Endothelial cell of umbilical vein (primary cell): ENCODE data around the gene GLUD2. TPM values are rescaled to one million over a fixed set of nuclear protein-coding genes. Genes with fewer than 3 reads are reported as not detected.

Source experiments
- BruUV-seq: library from RNA; stranded (reverse); fragments of 400-500 nt; replicated peaks from 2 replicates; lab custom pipeline; 2021; lab: Mats Ljungman, UMichigan
- CTCF ChIA-PET: fragments of 300-600, 350-600 bp; sonication (Branson Sonifier 250); formaldehyde crosslinking; loops from one replicate; lab custom pipeline; 2021; ENCODE audit warnings: antibody characterized with exemption, inconsistent platforms; lab: Charles Lee
- POLR2A ChIA-PET: fragments of 300-600, 350-600 bp; sonication (Branson Sonifier 250); formaldehyde crosslinking; loops from one replicate; lab custom pipeline; 2021; ENCODE audit warnings: antibody characterized with exemption, inconsistent platforms; lab: Charles Lee
- DNase-seq: peaks from one replicate; pipeline ENCODE4 v3.0.0-alpha.2; 2011; ENCODE audit warnings: low read depth, low spot score
- FAIRE-seq: peaks from 2 replicates; lab custom pipeline; 2011; peaks lifted over from hg19 to GRCh38; lab: Jason Lieb, UNC
- H2AFZ ChIP-seq: 2 replicates; pipeline ENCODE4 v1.6.0; 2012; ENCODE audit warnings: low read depth, low read length, control low read depth, inconsistent platforms
- H3K27ac ChIP-seq: 2 replicates; pipeline ENCODE4 v1.5.1; 2011; ENCODE audit warnings: low read depth, mild to moderate bottlenecking, control low read depth, low read length, moderate library complexity; ENCODE audit not compliant: insufficient read depth
- H3K27me3 ChIP-seq, 2 experiments: 2 replicates each; pipeline versions ENCODE4 v1.6.0 to v1.6.1; 2011; ENCODE audit warnings: low read length in 2 of 2, mixed read lengths in 1 of 2; ENCODE audit not compliant: control insufficient read depth in 2 of 2, insufficient read depth in 2 of 2
- H3K36me3 ChIP-seq, 2 experiments: 2 replicates in 1 of 2; 3 replicates in 1 of 2; pipeline ENCODE4 v1.5.1; 2011; ENCODE audit warnings: low read length in 2 of 2, mild to moderate bottlenecking in 1 of 2, moderate library complexity in 1 of 2; ENCODE audit not compliant: control insufficient read depth in 2 of 2, insufficient read depth in 2 of 2; ENCODE audit errors: extremely low read depth in 1 of 2
- H3K4me1 ChIP-seq: 3 replicates; pipeline ENCODE4 v1.5.1; 2011; ENCODE audit warnings: mild to moderate bottlenecking, low read length; ENCODE audit not compliant: control insufficient read depth, insufficient read depth; ENCODE audit errors: extremely low read depth
- H3K4me2 ChIP-seq: 2 replicates; pipeline ENCODE4 v1.6.1; 2011; ENCODE audit warnings: low read length, control low read depth, mixed read lengths; ENCODE audit not compliant: insufficient read depth
- H3K4me3 ChIP-seq, 3 experiments: fragments of 200-600 bp in 1 of 3; sonication (generic), shearing (Covaris generic) in 1 of 3; replicated peaks in 1 of 3; 2 replicates each; pipeline ENCODE4 v1.5.1; 2011 to 2016; ENCODE audit warnings: control low read depth in 3 of 3, low read length in 3 of 3, mild to moderate bottlenecking in 2 of 3, inconsistent platforms in 1 of 3, low read depth in 1 of 3, moderate library complexity in 1 of 3; ENCODE audit not compliant: insufficient read depth in 1 of 3
- H3K79me2 ChIP-seq: 2 replicates; pipeline ENCODE4 v1.6.0; 2012; ENCODE audit warnings: low read length, inconsistent platforms; ENCODE audit not compliant: control insufficient read depth, insufficient read depth
- H3K9ac ChIP-seq: replicated peaks from 2 replicates; pipeline ENCODE3; 2011; ENCODE audit warnings: low read length, control low read depth; ENCODE audit not compliant: insufficient read depth; ENCODE audit errors: extremely low read depth
- H3K9me1 ChIP-seq: replicated peaks from 3 replicates; pipeline ENCODE4 v1.6.0; 2011; ENCODE audit warnings: mild to moderate bottlenecking, low read length; ENCODE audit not compliant: control insufficient read depth, insufficient read depth; ENCODE audit errors: extremely low read depth
- H3K9me3 ChIP-seq: replicated peaks from 2 replicates; pipeline ENCODE4 v1.5.1; 2012; ENCODE audit warnings: low read length, inconsistent platforms; ENCODE audit not compliant: control insufficient read depth, insufficient read depth
- H4K20me1 ChIP-seq: replicated peaks from 2 replicates; pipeline ENCODE3; 2011; ENCODE audit warnings: mild to moderate bottlenecking, low read length; ENCODE audit not compliant: control insufficient read depth, insufficient read depth; ENCODE audit errors: extremely low read depth
- EZH2 ChIP-seq: IDR thresholded peaks from 2 replicates; pipeline ENCODE4 v1.6.1; 2012; ENCODE audit warnings: borderline replicate concordance, low read depth, mild to moderate bottlenecking, moderate library complexity, low read length, inconsistent platforms; ENCODE audit not compliant: severe bottlenecking
- FOS ChIP-seq: IDR thresholded peaks from 2 replicates; pipeline ENCODE4 v1.6.1; 2011; ENCODE audit warnings: mild to moderate bottlenecking, low read length, moderate library complexity, borderline replicate concordance; ENCODE audit not compliant: insufficient read depth
- GATA2 ChIP-seq: IDR thresholded peaks from 2 replicates; pipeline ENCODE4 v1.7.0; 2011; ENCODE audit warnings: low read depth, mild to moderate bottlenecking, moderate library complexity, mixed read lengths, low read length; ENCODE audit not compliant: insufficient read length, insufficient read depth
- MYC ChIP-seq: IDR thresholded peaks from one replicate; pipeline ENCODE4 v1.6.1; 2011; ENCODE audit warnings: mild to moderate bottlenecking, low read depth, low read length
- POLR2A ChIP-seq: IDR thresholded peaks from 2 replicates; pipeline ENCODE4 v1.6.1; 2012; ENCODE audit warnings: low read depth, mild to moderate bottlenecking, control low read depth, low read length
- POLR2AphosphoS5 ChIP-seq: IDR thresholded peaks from 2 replicates; pipeline ENCODE4 v1.6.1; 2012; ENCODE audit warnings: low read depth, mild to moderate bottlenecking, control low read depth, low read length, moderate library complexity; ENCODE audit not compliant: insufficient read depth
- dilution Hi-C: fragments of 300-500 bp; cut with MboI; formaldehyde crosslinking; loops from one replicate; pipeline ENCODE4 v1.15.0; 2019; ENCODE audit warnings: low sequenced_read_pairs; ENCODE audit not compliant: extremely low pct_ligation_motif_present
- intact Hi-C: fragments of 100-400 bp; cut with micrococcal nuclease; formaldehyde crosslinking; loops from one replicate; pipeline ENCODE4 v1.10.0; 2022
- polyA plus RNA-seq, 4 experiments: library from polyadenylated mRNA; depleted of rRNA in 3 of 4; stranded (reverse) in 3 of 4; unstranded in 1 of 4; fragments of >200 nt; gene quantifications; 2 replicates each; pipeline versions ENCODE4 v1.2.1 to v1.2.3, GENCODE V29; 2011 to 2012; ENCODE audit warnings: missing spikeins in 1 of 4
- total RNA-seq: library from RNA; stranded (reverse); gene quantifications from 2 replicates; pipeline ENCODE4 v1.2.3, GENCODE V29; 2021
- TF ChIP-seq, protein P1 (sequence below): IDR thresholded peaks from 2 replicates; pipeline ENCODE4 v1.6.1; 2011; ENCODE audit not compliant: insufficient read depth, insufficient read length
- TF ChIP-seq, protein P2 (sequence below), 2 donors: IDR thresholded peaks; 1 replicate in 1 of 2; 2 replicates in 1 of 2; pipeline ENCODE4 v1.5.1; 2011; ENCODE audit warnings: low read length in 2 of 2, mild to moderate bottlenecking in 2 of 2, moderate library complexity in 2 of 2, control low read depth in 1 of 2, inconsistent platforms in 1 of 2, low read depth in 1 of 2; ENCODE audit not compliant: insufficient read depth in 1 of 2; ENCODE audit errors: extremely low read depth in 1 of 2

GLUD2 gene
- total and polyA plus RNA-seq, 2 donors (not counting 3 experiments of a cell fraction or from before 2014, with no cell fraction given), result 0.19 to 0.33 TPM

DNA sequence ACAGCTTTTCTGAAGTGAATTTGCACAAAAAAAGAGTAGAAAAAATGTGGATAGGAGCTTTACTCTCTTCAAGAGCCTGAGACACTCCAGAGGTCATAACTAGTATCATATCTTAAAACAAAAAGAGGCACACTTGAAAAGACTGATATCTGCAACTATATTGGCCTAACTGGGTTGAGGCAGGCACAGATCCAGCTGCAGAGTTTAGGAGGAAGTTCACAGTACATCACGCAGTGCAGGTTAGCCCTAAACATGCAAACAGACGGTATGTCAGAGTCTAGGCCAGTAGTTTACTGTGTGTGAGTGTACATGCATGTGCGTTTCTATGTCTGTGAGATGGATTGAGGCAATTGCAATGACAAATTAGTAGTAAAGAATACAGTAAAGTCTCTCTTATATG, 37.6 kb upstream of the GLUD2 start:
- H3K27ac ChIP-seq, result no peak overlapping the region
- no peaks in the 10 kb centered on the region for H3K27me3 ChIP-seq
- dilution Hi-C loops (no loop called here), intact Hi-C loops (no loop called here)
- no peaks in the 10 kb centered on the region for H3K79me2 ChIP-seq
- BruUV-seq, result no TSS peak
- TF ChIP-seq EZH2 (no peak), POLR2A (no peak), POLR2AphosphoS5 (no peak), FOS (no peak), GATA2 (no peak), MYC (no peak)
- TF ChIP-seq, protein P1, sequence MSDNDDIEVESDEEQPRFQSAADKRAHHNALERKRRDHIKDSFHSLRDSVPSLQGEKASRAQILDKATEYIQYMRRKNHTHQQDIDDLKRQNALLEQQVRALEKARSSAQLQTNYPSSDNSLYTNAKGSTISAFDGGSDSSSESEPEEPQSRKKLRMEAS, result no peak
- TF ChIP-seq, protein P2, sequence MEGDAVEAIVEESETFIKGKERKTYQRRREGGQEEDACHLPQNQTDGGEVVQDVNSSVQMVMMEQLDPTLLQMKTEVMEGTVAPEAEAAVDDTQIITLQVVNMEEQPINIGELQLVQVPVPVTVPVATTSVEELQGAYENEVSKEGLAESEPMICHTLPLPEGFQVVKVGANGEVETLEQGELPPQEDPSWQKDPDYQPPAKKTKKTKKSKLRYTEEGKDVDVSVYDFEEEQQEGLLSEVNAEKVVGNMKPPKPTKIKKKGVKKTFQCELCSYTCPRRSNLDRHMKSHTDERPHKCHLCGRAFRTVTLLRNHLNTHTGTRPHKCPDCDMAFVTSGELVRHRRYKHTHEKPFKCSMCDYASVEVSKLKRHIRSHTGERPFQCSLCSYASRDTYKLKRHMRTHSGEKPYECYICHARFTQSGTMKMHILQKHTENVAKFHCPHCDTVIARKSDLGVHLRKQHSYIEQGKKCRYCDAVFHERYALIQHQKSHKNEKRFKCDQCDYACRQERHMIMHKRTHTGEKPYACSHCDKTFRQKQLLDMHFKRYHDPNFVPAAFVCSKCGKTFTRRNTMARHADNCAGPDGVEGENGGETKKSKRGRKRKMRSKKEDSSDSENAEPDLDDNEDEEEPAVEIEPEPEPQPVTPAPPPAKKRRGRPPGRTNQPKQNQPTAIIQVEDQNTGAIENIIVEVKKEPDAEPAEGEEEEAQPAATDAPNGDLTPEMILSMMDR (IDR thresholded peaks at IDR 0.05; ENCODE audit: extremely low read depth in 1 of 2, insufficient read depth in 1 of 2, low read depth in 1 of 2, low read length in 2 of 2), result no peak
- H4K20me1 ChIP-seq, result no peaks in the 10 kb centered on the region
- ChIA-PET CTCF (no interaction called here), POLR2A (no interaction called here)
- no peak overlapping the region for H3K9ac ChIP-seq
- no peaks in the 10 kb centered on the region for H3K4me1 ChIP-seq
- H2AFZ ChIP-seq, result no peak overlapping the region
- H3K9me3 ChIP-seq, result no peaks in the 10 kb centered on the region
- no peaks in the 10 kb centered on the region for H3K36me3 ChIP-seq
- no peak overlapping the region for H3K4me3 ChIP-seq
- DNase-seq (no peak), FAIRE-seq (no peak)
- no peak overlapping the region for H3K4me2 ChIP-seq
- H3K9me1 ChIP-seq, result no peaks in the 10 kb centered on the region
